ENCODE data around the gene GRM1.

GRCh38 chr6:146472918-146473317, 444.1 kb downstream of the GRM1 start:
- TF ChIP-seq CTCF (IDR thresholded peaks at IDR 0.05) (no peak), EP300 (IDR thresholded peaks at IDR 0.05) (no peak)

All from ovary (tissue), 3 donors.